Activated CD8-positive, alpha-beta memory T cell treated with anti-CD3 and anti-CD28 coated beads, Interleukin-2, amount 10 ng/mL, durations not matched to agents 7 days and 5 days (primary cell): ENCODE data around the gene GALNT2. TPM values are rescaled to one million over a fixed set of nuclear protein-coding genes. Genes with fewer than 3 reads are reported as not detected.

Experiments
- ATAC-seq: fragments of 150-1000 bp; cut with Tn5 transposase; one replicate; pipeline ENCODE4 v1.10.0; 2021; ENCODE audit warnings: moderate library complexity
- CTCF ChIA-PET: fragments of 350-600 bp; sonication (Branson Sonifier 250); formaldehyde crosslinking; loops from one replicate; lab custom pipeline; 2021; ENCODE audit warnings: antibody characterized with exemption; lab: Charles Lee
- DNase-seq: peaks from one replicate; pipeline ENCODE4 v3.0.0-alpha.2; 2020
- H3K27ac Mint-ChIP-seq: one replicate; pipeline ENCODE4 v1.8.0; 2021; ENCODE audit warnings: mild to moderate bottlenecking, mixed read lengths
- H3K27me3 Mint-ChIP-seq: one replicate; pipeline ENCODE4 v1.8.0; 2021; ENCODE audit warnings: mixed read lengths
- H3K36me3 Mint-ChIP-seq: one replicate; pipeline ENCODE4 v1.8.0; 2021; ENCODE audit warnings: mild to moderate bottlenecking, mixed read lengths
- H3K4me1 Mint-ChIP-seq: one replicate; pipeline ENCODE4 v1.8.0; 2021; ENCODE audit warnings: mixed read lengths
- H3K4me3 Mint-ChIP-seq: one replicate; pipeline ENCODE4 v1.8.0; 2021; ENCODE audit warnings: mild to moderate bottlenecking, moderate library complexity, mixed read lengths
- H3K9me3 Mint-ChIP-seq: one replicate; pipeline ENCODE4 v1.8.0; 2022; ENCODE audit warnings: low read depth, mixed read lengths
- total RNA-seq, 2 experiments: library from RNA; stranded (reverse); gene quantifications; one replicate each; pipeline ENCODE4 v1.2.3, GENCODE V29; 2021

Gene GALNT2
- total RNA-seq, 2 experiments from 2014 or later = 25.0 to 30.2 TPM

- H3K27ac Mint-ChIP-seq = no peak overlapping the region
- H3K27me3 Mint-ChIP-seq = peaks cover 7% of the 10 kb centered on the region
- CTCF ChIA-PET = interaction anchor here (1.3 to 5.1 kb wide), 3 partner anchors 10 to 54 kb away, joined by 3 to 36 read pairs (median 4); no protein-coding TSS in a partner anchor
- peaks cover 50% of the 10 kb centered on the region for H3K4me1 Mint-ChIP-seq
- H3K9me3 Mint-ChIP-seq = no peaks in the 10 kb centered on the region
- H3K4me3 Mint-ChIP-seq = no peak overlapping the region
- no peak for ATAC-seq
- H3K36me3 Mint-ChIP-seq = peaks cover 23% of the 10 kb centered on the region
- no peak for DNase-seq
These were observed 53.4 kb downstream of the GALNT2 start for GRCh38 chr1:230120289-230120920.

- Mint-ChIP-seq H3K27ac (no peak overlapping the region), H3K4me1 (peaks cover 53% of the 10 kb centered on the region), H3K27me3 (peaks cover 7% of the 10 kb centered on the region), H3K36me3 (peaks cover 20% of the 10 kb centered on the region), H3K4me3 (no peak overlapping the region), H3K9me3 (no peaks in the 10 kb centered on the region)
- ATAC-seq = no peak
- DNase-seq = no peak
- CTCF ChIA-PET = interaction anchor here (0.8 to 5.1 kb wide), 4 partner anchors 10 to 54 kb away, joined by 3 to 36 read pairs (median 4); no protein-coding TSS in a partner anchor
These were observed 53.9 kb downstream of the GALNT2 start for GRCh38 chr1:230120921-230121381.

GRCh38 chr1:230121950-230122349 is 54.9 kb downstream of the GALNT2 start:
- ATAC-seq (no peak), DNase-seq (no peak)
- CTCF ChIA-PET = interaction anchor here (0.6 to 5.1 kb wide), 9 partner anchors 9 to 614 kb away, joined by 3 to 36 read pairs (median 3); partner anchors contain the start of gene NUP133
- peaks cover 7% of the 10 kb centered on the region for H3K27me3 Mint-ChIP-seq
- no peaks in the 10 kb centered on the region for H3K9me3 Mint-ChIP-seq
- H3K4me3 Mint-ChIP-seq = no peak overlapping the region
- H3K4me1 Mint-ChIP-seq = peaks cover 61% of the 10 kb centered on the region
- peaks cover 19% of the 10 kb centered on the region for H3K36me3 Mint-ChIP-seq
- H3K27ac Mint-ChIP-seq = no peak overlapping the region

GRCh38 chr1:230122366-230123279 is 55.6 kb downstream of the GALNT2 start:
- Mint-ChIP-seq H3K27me3 (peaks cover 7% of the 10 kb centered on the region), H3K27ac (peak overlapping the region; percentile 86), H3K4me3 (no peak overlapping the region), H3K9me3 (no peaks in the 10 kb centered on the region), H3K4me1 (peaks cover 64% of the 10 kb centered on the region), H3K36me3 (peaks cover 19% of the 10 kb centered on the region)
- DNase-seq (no peak), ATAC-seq (no peak)
- CTCF ChIA-PET = interaction anchor here (1.0 to 5.1 kb wide), 8 partner anchors 10 to 615 kb away, joined by 3 to 36 read pairs (median 5); partner anchors contain the start of gene NUP133

- CTCF ChIA-PET = interaction anchor here (1.3 to 5.1 kb wide), 6 partner anchors 9 to 43 kb away, joined by 3 to 36 read pairs (median 6); no protein-coding TSS in a partner anchor
- Mint-ChIP-seq H3K27ac (peak overlapping the region; percentile 86), H3K4me3 (peak overlapping the region; percentile 42), H3K27me3 (peaks cover 7% of the 10 kb centered on the region), H3K36me3 (peaks cover 19% of the 10 kb centered on the region), H3K4me1 (peaks cover 72% of the 10 kb centered on the region), H3K9me3 (no peaks in the 10 kb centered on the region)
- peak; percentile 86 for DNase-seq
- peak; percentile 71 for ATAC-seq
These were observed 56.5 kb downstream of the GALNT2 start for GRCh38 chr1:230123280-230124185.

- CTCF ChIA-PET = interaction anchor here (2.3 to 5.1 kb wide), 3 partner anchors 14 to 42 kb away, joined by 6 to 36 read pairs (median 16); no protein-coding TSS in a partner anchor
- Mint-ChIP-seq H3K27ac (peak overlapping the region; percentile 86), H3K4me1 (peaks cover 72% of the 10 kb centered on the region), H3K9me3 (no peaks in the 10 kb centered on the region), H3K27me3 (peaks cover 7% of the 10 kb centered on the region), H3K4me3 (peak overlapping the region; percentile 42), H3K36me3 (peaks cover 16% of the 10 kb centered on the region)
- ATAC-seq (peak; percentile 48), DNase-seq (peak; percentile 80)
These were observed 57.4 kb downstream of the GALNT2 start for GRCh38 chr1:230124186-230125128.

GRCh38 chr1:230125141-230125540 is 58.1 kb downstream of the GALNT2 start:
- Mint-ChIP-seq H3K4me3 (no peak overlapping the region), H3K9me3 (no peaks in the 10 kb centered on the region), H3K4me1 (peaks cover 73% of the 10 kb centered on the region), H3K36me3 (peaks cover 18% of the 10 kb centered on the region), H3K27ac (peak overlapping the region; percentile 86), H3K27me3 (peaks cover 7% of the 10 kb centered on the region)
- CTCF ChIA-PET = interaction anchor here (2.3 to 4.4 kb wide), 2 partner anchors 21 to 42 kb away, joined by 6 to 16 read pairs; no protein-coding TSS in a partner anchor
- DNase-seq = no peak
- no peak for ATAC-seq

GRCh38 chr1:230125640-230126528 is 58.8 kb downstream of the GALNT2 start:
- Mint-ChIP-seq H3K27me3 (peaks cover 7% of the 10 kb centered on the region), H3K27ac (peak overlapping the region; percentile 86), H3K4me3 (peak overlapping the region; percentile 16), H3K9me3 (no peaks in the 10 kb centered on the region), H3K36me3 (peaks cover 12% of the 10 kb centered on the region), H3K4me1 (peaks cover 69% of the 10 kb centered on the region)
- ATAC-seq = no peak
- DNase-seq = no peak
- CTCF ChIA-PET = interaction anchor here (2.3 to 4.4 kb wide), 2 partner anchors 21 to 41 kb away, joined by 6 to 16 read pairs; no protein-coding TSS in a partner anchor

- H3K4me3 Mint-ChIP-seq = peak overlapping the region; percentile 16
- peaks cover 5% of the 10 kb centered on the region for H3K36me3 Mint-ChIP-seq
- CTCF ChIA-PET = no interaction called here
- peaks cover 7% of the 10 kb centered on the region for H3K27me3 Mint-ChIP-seq
- no peaks in the 10 kb centered on the region for H3K9me3 Mint-ChIP-seq
- H3K27ac Mint-ChIP-seq = peak overlapping the region; percentile 86
- H3K4me1 Mint-ChIP-seq = peaks cover 64% of the 10 kb centered on the region
- no peak for ATAC-seq
- DNase-seq = no peak
These were observed 59.6 kb downstream of the GALNT2 start for GRCh38 chr1:230126529-230127104.

- CTCF ChIA-PET = no interaction called here
- Mint-ChIP-seq H3K4me3 (peak overlapping the region; percentile 11), H3K27ac (peak overlapping the region; percentile 86), H3K36me3 (peaks cover 5% of the 10 kb centered on the region), H3K4me1 (peaks cover 62% of the 10 kb centered on the region), H3K27me3 (peaks cover 5% of the 10 kb centered on the region), H3K9me3 (no peaks in the 10 kb centered on the region)
- peak; percentile 79 for DNase-seq
- ATAC-seq = peak; percentile 75
These were observed 60.3 kb downstream of the GALNT2 start for GRCh38 chr1:230127105-230128054.
